GM13977 (cell line): ENCODE measurements around the gene DPM1.

ENCODE experiments used
- DNase-seq: peaks from one replicate; pipeline ENCODE4 v3.0.0; 2012; ENCODE audit warnings: low spot score
- in situ Hi-C: fragments of 300-500 bp; cut with MboI; formaldehyde crosslinking; loops from one replicate; pipeline ENCODE4 v1.12.0; 2022; ENCODE audit warnings: low sequenced_read_pairs, low pct_unique_long_range_greater_than_20kb, mixed read lengths, inconsistent platforms; ENCODE audit not compliant: unreplicated experiment
- TF ChIP-seq, protein P1 (sequence below): IDR thresholded peaks from 2 replicates; pipeline ENCODE4 v1.5.1; 2012; ENCODE audit warnings: mild to moderate bottlenecking, control low read depth; ENCODE audit not compliant: insufficient read depth; ENCODE audit errors: extremely low read depth, missing control alignments

Gene DPM1

DNA sequence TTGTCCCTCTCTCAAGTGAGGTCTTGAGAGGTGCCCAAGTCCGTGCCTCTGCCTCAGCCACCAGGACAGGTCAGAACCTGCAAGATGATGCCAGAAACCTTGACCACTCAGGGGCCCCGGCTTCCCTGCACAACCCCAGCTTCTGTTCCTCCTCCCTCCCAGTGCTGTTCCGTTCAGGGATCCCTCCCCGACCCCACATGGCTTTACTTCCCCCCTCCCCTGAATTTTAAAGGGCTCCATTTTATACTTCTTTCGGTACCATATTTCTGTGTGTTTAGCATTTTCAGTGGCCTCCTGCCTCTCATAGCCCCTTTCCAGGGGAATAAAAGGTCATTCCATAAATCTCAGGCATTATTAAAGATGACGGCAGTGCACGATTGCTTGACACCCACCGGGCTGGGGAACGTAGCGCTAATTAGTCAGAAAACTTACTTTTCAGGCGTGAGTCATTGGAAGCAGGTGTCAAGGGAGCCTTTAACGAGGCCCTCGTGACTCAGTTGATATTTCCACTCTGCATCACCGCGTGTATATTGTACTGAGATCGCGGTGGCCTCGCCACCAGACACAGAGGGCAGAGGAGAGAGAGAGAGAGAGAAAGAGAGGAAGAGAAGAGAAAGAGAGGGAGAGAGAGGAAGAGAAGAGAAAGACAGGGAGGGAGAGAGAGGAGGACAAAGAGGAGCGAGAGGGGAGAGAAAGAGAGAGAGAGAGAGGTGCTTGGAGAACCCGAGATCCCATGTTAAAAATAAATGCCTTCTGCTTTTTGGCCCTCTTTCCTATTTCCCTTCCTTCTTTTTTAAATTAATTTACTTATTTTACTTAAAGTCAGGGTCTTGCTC lies 43.3 kb upstream of the DPM1 start:
- in situ Hi-C loops: no loop called here
- TF ChIP-seq, protein P1, sequence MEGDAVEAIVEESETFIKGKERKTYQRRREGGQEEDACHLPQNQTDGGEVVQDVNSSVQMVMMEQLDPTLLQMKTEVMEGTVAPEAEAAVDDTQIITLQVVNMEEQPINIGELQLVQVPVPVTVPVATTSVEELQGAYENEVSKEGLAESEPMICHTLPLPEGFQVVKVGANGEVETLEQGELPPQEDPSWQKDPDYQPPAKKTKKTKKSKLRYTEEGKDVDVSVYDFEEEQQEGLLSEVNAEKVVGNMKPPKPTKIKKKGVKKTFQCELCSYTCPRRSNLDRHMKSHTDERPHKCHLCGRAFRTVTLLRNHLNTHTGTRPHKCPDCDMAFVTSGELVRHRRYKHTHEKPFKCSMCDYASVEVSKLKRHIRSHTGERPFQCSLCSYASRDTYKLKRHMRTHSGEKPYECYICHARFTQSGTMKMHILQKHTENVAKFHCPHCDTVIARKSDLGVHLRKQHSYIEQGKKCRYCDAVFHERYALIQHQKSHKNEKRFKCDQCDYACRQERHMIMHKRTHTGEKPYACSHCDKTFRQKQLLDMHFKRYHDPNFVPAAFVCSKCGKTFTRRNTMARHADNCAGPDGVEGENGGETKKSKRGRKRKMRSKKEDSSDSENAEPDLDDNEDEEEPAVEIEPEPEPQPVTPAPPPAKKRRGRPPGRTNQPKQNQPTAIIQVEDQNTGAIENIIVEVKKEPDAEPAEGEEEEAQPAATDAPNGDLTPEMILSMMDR: no peak
- no peak for DNase-seq

DNA sequence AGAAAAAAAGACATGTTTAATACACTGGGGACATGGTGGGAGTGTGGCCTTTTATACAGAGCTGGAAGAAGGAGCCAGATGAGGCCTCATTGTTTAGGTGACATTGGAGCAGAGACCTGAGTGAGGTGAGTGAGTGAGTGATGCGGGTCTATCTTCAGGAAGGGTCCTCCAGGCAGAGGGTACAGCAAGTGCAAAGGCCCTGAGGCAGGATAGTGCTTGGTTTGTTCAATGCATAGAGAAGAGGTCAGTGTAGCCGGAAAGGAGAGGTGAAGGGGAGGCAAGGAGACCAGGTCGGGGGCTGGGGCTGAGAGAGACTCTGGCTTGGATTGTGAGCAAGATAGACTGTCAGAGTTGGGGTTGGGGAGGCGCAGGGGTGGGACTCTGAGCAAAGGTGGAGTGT lies 41.0 kb upstream of the DPM1 start:
- in situ Hi-C loops: loop anchor here (10.0 to 25.0 kb wide), 2 partner anchors 305 to 638 kb away; no protein-coding TSS in a partner anchor
- DNase-seq: no peak
- TF ChIP-seq, protein P1: no peak

DNA sequence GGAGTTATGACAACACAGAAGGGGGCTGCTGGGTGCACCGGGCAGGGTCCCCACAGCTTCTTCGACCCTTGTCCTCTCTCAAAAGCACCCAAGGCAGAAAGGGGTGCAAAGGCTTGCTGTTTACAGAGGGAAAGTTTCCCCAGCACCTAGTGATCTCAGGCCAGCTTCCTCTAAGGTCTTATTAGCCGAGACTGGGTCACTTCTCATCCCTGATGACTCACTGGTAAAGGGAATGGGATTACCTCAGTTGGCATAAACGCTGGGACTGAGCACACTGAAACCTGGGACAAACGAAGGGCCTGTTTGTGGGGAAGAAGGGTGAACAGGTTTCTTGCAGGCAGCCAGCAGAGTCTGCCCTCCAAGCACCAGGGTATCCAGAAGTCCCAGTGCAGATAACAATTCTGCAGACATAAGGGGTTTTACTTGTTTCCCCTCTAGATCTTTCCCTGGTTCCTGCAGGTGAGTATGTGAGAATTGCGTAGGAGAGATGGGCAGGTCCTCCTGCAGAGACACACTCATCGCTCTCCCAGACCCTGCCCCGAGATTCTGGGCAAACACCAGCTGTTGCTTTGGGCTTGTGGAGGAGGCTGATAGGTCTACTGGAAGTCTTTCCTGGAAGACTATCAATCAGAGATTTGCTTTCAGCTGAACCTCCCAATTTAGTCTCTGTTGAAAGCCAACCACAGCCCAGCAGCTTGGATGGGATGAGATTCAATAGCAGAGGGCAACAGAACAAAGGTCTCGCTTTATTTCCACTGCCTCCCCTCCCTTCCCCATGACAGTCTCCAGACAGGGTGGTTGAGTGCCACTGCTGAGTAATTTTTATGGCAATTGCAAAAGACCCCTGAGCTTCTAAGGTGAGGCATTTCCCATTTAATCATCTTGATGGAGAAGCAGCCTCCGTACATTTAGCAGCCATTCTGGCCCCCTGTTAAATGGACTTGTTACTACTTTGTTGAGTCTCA lies 38.9 kb upstream of the DPM1 start:
- TF ChIP-seq, protein P1: no peak
- in situ Hi-C loops: loop anchor here (10.0 to 25.0 kb wide), 2 partner anchors 308 to 640 kb away; no protein-coding TSS in a partner anchor
- DNase-seq: no peak

DNA sequence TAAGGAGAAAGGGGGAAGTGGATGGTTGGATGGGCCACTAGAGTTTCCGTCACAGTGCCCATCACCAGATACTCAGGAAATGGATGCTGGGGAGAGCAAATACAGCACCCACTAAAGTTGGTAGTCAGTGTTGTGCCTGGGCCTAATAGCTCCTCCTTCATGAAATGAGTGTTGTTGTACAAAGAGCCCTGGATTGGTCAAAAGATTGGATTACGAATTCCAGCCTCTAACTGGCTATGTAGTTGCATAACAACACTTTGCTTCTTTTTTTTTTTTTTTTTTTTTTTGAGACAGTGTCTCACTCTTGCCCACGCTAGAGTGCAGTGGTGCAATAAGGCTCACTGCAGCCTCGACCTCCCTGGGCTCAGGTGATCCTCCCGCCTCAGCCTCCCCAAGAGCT lies 37.2 kb upstream of the DPM1 start:
- DNase-seq: no peak
- TF ChIP-seq, protein P1: no peak
- in situ Hi-C loops: loop anchor here (10.0 to 25.0 kb wide), 2 partner anchors 309 to 642 kb away; no protein-coding TSS in a partner anchor

DNA sequence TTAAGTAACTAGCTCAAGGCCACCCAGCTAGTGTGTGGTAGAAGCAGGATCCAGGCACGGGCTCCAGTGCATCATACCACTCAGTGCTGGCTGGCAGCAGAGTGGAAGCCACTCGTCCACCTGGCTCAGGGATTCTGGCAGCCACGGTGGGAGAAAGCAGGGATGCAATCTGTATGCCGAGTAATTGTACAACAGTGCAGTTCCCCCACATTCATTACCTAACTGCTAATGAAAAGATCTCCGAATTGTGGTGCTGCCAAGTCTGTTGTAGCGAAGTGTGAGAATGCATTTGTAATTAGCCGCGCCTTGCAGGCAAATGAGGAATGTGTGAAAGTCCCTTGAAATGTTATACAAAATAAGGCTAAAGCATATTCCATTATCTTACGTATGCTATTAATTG lies 35.5 kb upstream of the DPM1 start:
- in situ Hi-C loops: loop anchor here (10.0 to 25.0 kb wide), 2 partner anchors 311 to 643 kb away; no protein-coding TSS in a partner anchor
- no peak for DNase-seq
- TF ChIP-seq, protein P1: no peak
